Measurements from ENCODE around the gene PVALEF. TPM values are rescaled to one million over a fixed set of nuclear protein-coding genes. Genes with fewer than 3 reads are reported as not detected.

Gene PVALEF
- polyA plus RNA-seq, 1 of the 3 experiments (the other 2 are of a cell fraction) = not detected

GRCh38 chr17:81126281-81127132 lies 38.8 kb upstream of the PVALEF start (continued):
- no peak for TF ChIP-seq REST (IDR thresholded peaks at IDR 0.05; ENCODE audit: low read depth, low read length)
- no peak for TF ChIP-seq YY1 (IDR thresholded peaks at IDR 0.05; ENCODE audit: low read depth)
- TF ChIP-seq RXRA (IDR thresholded peaks at IDR 0.05; ENCODE audit: borderline replicate concordance, low read depth) = no peak

- TF ChIP-seq, protein P1, sequence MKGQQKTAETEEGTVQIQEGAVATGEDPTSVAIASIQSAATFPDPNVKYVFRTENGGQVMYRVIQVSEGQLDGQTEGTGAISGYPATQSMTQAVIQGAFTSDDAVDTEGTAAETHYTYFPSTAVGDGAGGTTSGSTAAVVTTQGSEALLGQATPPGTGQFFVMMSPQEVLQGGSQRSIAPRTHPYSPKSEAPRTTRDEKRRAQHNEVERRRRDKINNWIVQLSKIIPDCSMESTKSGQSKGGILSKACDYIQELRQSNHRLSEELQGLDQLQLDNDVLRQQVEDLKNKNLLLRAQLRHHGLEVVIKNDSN (IDR thresholded peaks at IDR 0.05; ENCODE audit: borderline replicate concordance, low read depth) = no peak
- no peak for TF ChIP-seq EZH2phosphoT487 (IDR thresholded peaks at IDR 0.05; ENCODE audit: borderline replicate concordance, low read depth)
- TF ChIP-seq ELF1 (IDR thresholded peaks at IDR 0.05) = no peak
- TF ChIP-seq NFIC (IDR thresholded peaks at IDR 0.05; ENCODE audit: borderline replicate concordance) = no peak
- TF ChIP-seq POLR2AphosphoS5 (IDR thresholded peaks at IDR 0.05; ENCODE audit: low read depth, low read length) = no peak
- no peak for TF ChIP-seq MXI1 (IDR thresholded peaks at IDR 0.05; ENCODE audit: low read depth, low read length)
- no peak for DNase-seq
- Histone ChIP-seq H3K9ac (no peak overlapping the region), H3K4me1 (ENCODE audit: control insufficient read depth in 1 of 2, insufficient read depth in 2 of 2, low read depth in 1 of 2, low read length in 1 of 2) (no peaks in the 10 kb centered on the region; a peak in 1 of 4 replicates), H3F3A (replicated peaks; ENCODE audit: insufficient read depth) (no peaks in the 10 kb centered on the region), H3K27ac (ENCODE audit: low read depth in 2 of 2, low read length in 1 of 2) (no peak overlapping the region), H3K79me2 (ENCODE audit: insufficient read depth) (no peaks in the 10 kb centered on the region), H3K4me3 (ENCODE audit: low read depth in 2 of 2, low read length in 1 of 2) (no peak overlapping the region), H3K9me2 (no peaks in the 10 kb centered on the region), H3K36me3 (replicated peaks in 1 of 2; ENCODE audit: control insufficient read depth in 1 of 2, insufficient read depth in 2 of 2, low read length in 1 of 2) (no peaks in the 10 kb centered on the region), H4K20me1 (ENCODE audit: insufficient read depth) (no peaks in the 10 kb centered on the region), H3K4me2 (no peak overlapping the region), H3K9me3 (no peaks in the 10 kb centered on the region), H2AFZ (ENCODE audit: low read depth) (no peak overlapping the region), H3K27me3 (ENCODE audit: insufficient read depth) (peaks cover 6% of the 10 kb centered on the region; the same call in 1 of the 2 replicates)
- ChIA-PET POLR2A (interaction anchor here (0.6 kb wide), 1 partner anchor 91 kb away, joined by 3 read pairs; no protein-coding TSS in a partner anchor), CTCF (interaction anchor here (0.8 to 1.0 kb wide), 2 partner anchors 16 to 103 kb away, joined by 3 to 4 read pairs; no protein-coding TSS in a partner anchor)
- 47% methylated on average over 2 of the region's 5 CpGs for WGBS (ENCODE audit: low lambda C conversion rate)
These were observed 38.2 kb upstream of the PVALEF start for GRCh38 chr17:81127133-81127455.
